GM12878 (cell line): Measurements from ENCODE around the gene SRP54. TPM values are rescaled to one million over a fixed set of nuclear protein-coding genes. Genes with fewer than 3 reads are reported as not detected.

Experiments
- ATAC-seq: fragments of 200-7000 bp; cut with Tn5 transposase; 3 replicates; pipeline ENCODE4 v1.9.1; 2020; ENCODE audit warnings: mild to moderate bottlenecking, moderate library complexity
- BruUV-seq: library from RNA; stranded (reverse); fragments of 400-500 nt; replicated peaks from 2 replicates; lab custom pipeline; 2021; lab: Mats Ljungman, UMichigan
- CTCF ChIA-PET: fragments of 300-600 bp; sonication (Branson Sonifier 250); formaldehyde crosslinking; extraction: SDS; loops from one replicate; lab custom pipeline; 2021; ENCODE audit warnings: inconsistent platforms; lab: Yijun Ruan, JAX
- POLR2A ChIA-PET: fragments of 350-600 bp; formaldehyde crosslinking; extraction: SDS; loops from one replicate; lab custom pipeline; 2021; ENCODE audit warnings: inconsistent platforms; lab: Charles Lee
- RAD21 ChIA-PET: fragments of 300-600 bp; sonication (Branson Sonifier 250); formaldehyde crosslinking; loops from one replicate; lab custom pipeline; 2023; ENCODE audit warnings: antibody characterized with exemption; ENCODE audit not compliant: unreplicated experiment; lab: Charles Lee
- SMC1A ChIA-PET: fragments of 300-600 bp; sonication (Branson Sonifier 250); formaldehyde crosslinking; loops from one replicate; lab custom pipeline; 2023; ENCODE audit not compliant: unreplicated experiment, uncharacterized antibody; lab: Charles Lee
- DNase-seq: peaks from one replicate; pipeline ENCODE4 v3.0.0-alpha.2; 2011; ENCODE audit warnings: low read depth, low spot score
- FAIRE-seq: peaks from 3 replicates; lab custom pipeline; 2011; peaks lifted over from hg19 to GRCh38; lab: Jason Lieb, UNC
- H2AFZ ChIP-seq: 2 replicates; pipeline ENCODE4 v1.6.0; 2011; ENCODE audit warnings: low read depth, low read length, control low read depth; ENCODE audit not compliant: control insufficient read depth
- H3K27ac ChIP-seq: 2 replicates; pipeline ENCODE4 v1.5.1; 2011; ENCODE audit warnings: control low read depth; ENCODE audit not compliant: control insufficient read depth, insufficient read depth
- H3K27me3 ChIP-seq, 2 experiments: replicated peaks in 1 of 2; 2 replicates each; pipeline versions ENCODE4 v1.6.0 to v1.6.1; 2011; ENCODE audit warnings: low read length in 1 of 2; ENCODE audit not compliant: control insufficient read depth in 2 of 2, insufficient read depth in 2 of 2
- H3K36me3 ChIP-seq, 2 experiments: 2 replicates each; pipeline ENCODE4 v1.5.1; 2011; ENCODE audit warnings: low read length in 1 of 2; ENCODE audit not compliant: control insufficient read depth in 2 of 2, insufficient read depth in 2 of 2
- H3K4me1 ChIP-seq: 2 replicates; pipeline ENCODE4 v1.6.1; 2011; ENCODE audit warnings: mild to moderate bottlenecking, low read length, moderate library complexity, mixed read lengths; ENCODE audit not compliant: control insufficient read depth, insufficient read depth
- H3K4me2 ChIP-seq: 2 replicates; pipeline ENCODE4 v1.6.0; 2011; ENCODE audit warnings: control low read depth; ENCODE audit not compliant: control insufficient read depth, insufficient read depth
- H3K4me3 ChIP-seq: fragments of 200-600 bp; sonication (generic); 2 replicates; pipeline ENCODE4 v1.5.1; 2016
- H3K79me2 ChIP-seq: 2 replicates; pipeline ENCODE4 v1.6.0; 2011; ENCODE audit warnings: low read length; ENCODE audit not compliant: control insufficient read depth, insufficient read depth
- H3K9ac ChIP-seq: 2 replicates; pipeline ENCODE4 v1.8.0; 2011; ENCODE audit warnings: low read length, control low read depth, mixed read lengths; ENCODE audit not compliant: control insufficient read depth, insufficient read depth
- H3K9me3 ChIP-seq: replicated peaks from 3 replicates; pipeline ENCODE4 v1.5.1; 2011; ENCODE audit warnings: mild to moderate bottlenecking, low read length; ENCODE audit not compliant: control insufficient read depth, insufficient read depth
- H4K20me1 ChIP-seq: 2 replicates; pipeline ENCODE4 v1.6.0; 2011; ENCODE audit not compliant: control insufficient read depth, insufficient read depth
- ATF3 ChIP-seq: IDR thresholded peaks from 2 replicates; pipeline ENCODE4 v1.6.1; 2011; ENCODE audit warnings: low read depth, mild to moderate bottlenecking, low read length, moderate library complexity, borderline replicate concordance; ENCODE audit errors: extremely low read depth
- BCL11A ChIP-seq: IDR thresholded peaks from 2 replicates; pipeline ENCODE4 v1.6.1; 2011; ENCODE audit warnings: low read depth, low read length
- CBFB ChIP-seq: IDR thresholded peaks from 2 replicates; pipeline ENCODE4 v1.6.1; 2016; ENCODE audit warnings: antibody characterized with exemption, low read depth
- EED ChIP-seq: sonication (generic); IDR thresholded peaks from 2 replicates; pipeline ENCODE4 v1.6.1; 2016; ENCODE audit warnings: antibody characterized with exemption, low read depth
- HCFC1 ChIP-seq: fragments of 150-350 bp; IDR thresholded peaks from 2 replicates; pipeline ENCODE4 v1.6.1; 2014; ENCODE audit warnings: low read length
- IRF5 ChIP-seq: fragments of 450-650 bp; IDR thresholded peaks from 2 replicates; pipeline ENCODE4 v1.6.1; 2017; ENCODE audit warnings: borderline replicate concordance
- LARP7 ChIP-seq: fragments of 450-650 bp; IDR thresholded peaks from 2 replicates; pipeline ENCODE4 v1.6.1; 2017; ENCODE audit warnings: mild to moderate bottlenecking
- NFYB ChIP-seq: IDR thresholded peaks from 2 replicates; pipeline ENCODE4 v1.6.1; 2011; ENCODE audit warnings: low read depth, mild to moderate bottlenecking, low read length, improper control_type of control experiment, moderate library complexity; ENCODE audit not compliant: insufficient read depth
- POU2F2 ChIP-seq: IDR thresholded peaks from 3 replicates; pipeline ENCODE4 v1.6.1; 2011; ENCODE audit warnings: low read depth, mild to moderate bottlenecking, low read length, borderline replicate concordance
- SMC3 ChIP-seq: IDR thresholded peaks from 2 replicates; pipeline ENCODE4 v1.6.1; 2011; ENCODE audit warnings: low read length, improper control_type of control experiment, borderline replicate concordance
- TARDBP ChIP-seq: IDR thresholded peaks from 2 replicates; pipeline ENCODE4 v1.6.1; 2016; ENCODE audit warnings: borderline replicate concordance
- ZBTB4 ChIP-seq: fragments of 450-650 bp; formaldehyde crosslinking; IDR thresholded peaks from 2 replicates; pipeline ENCODE4 v1.4.0; 2022; ENCODE audit warnings: mild to moderate bottlenecking, moderate library complexity
- WGBS: methylation state at CpG from one replicate; pipeline ENCODE4 v1.1.6; 2016; ENCODE audit warnings: low lambda C conversion rate; ENCODE audit not compliant: insufficient replicate concordance, insufficient coverage; ENCODE audit errors: missing lambda C conversion rate; 5-methylcytosine and 5-hydroxymethylcytosine counted together
- in situ Hi-C: fragments of 300-500 bp; cut with MboI; formaldehyde crosslinking; loops from 9 replicates; pipeline ENCODE4 v1.14.3; 2018; ENCODE audit warnings: mixed read lengths
- intact Hi-C: fragments of 100-400 bp; cut with micrococcal nuclease; formaldehyde crosslinking; loops from one replicate; pipeline ENCODE4 v1.14.2; 2022; ENCODE audit not compliant: unreplicated experiment
- polyA plus RNA-seq, 11 experiments: library from polyadenylated mRNA; depleted of rRNA in 4 of 11; unstranded in 6 of 11; stranded (reverse) in 5 of 11; fragments of >200 nt; fragmentation: Nextera tagmentation in 4 of 11; fragmentation: Illumina TruSeq in 1 of 11; extraction: Ambion mirVana in 4 of 11; extraction: Trizol in 1 of 11; gene quantifications; 1 replicate in 1 of 11; 2 replicates in 10 of 11; pipeline versions ENCODE4 v1.2.1 to v1.2.3, GENCODE V29; 2011 to 2016; ENCODE audit warnings: inconsistent platforms in 2 of 11, missing spikeins in 2 of 11, low read depth in 1 of 11
- total RNA-seq, 4 experiments: library from RNA; depleted of rRNA in 3 of 4; stranded (reverse); fragments of >200 nt in 3 of 4; fragmentation: Illumina TruSeq in 1 of 4; extraction: Trizol in 1 of 4; gene quantifications; 2 replicates each; pipeline versions ENCODE4 v1.2.1 to v1.2.3, GENCODE V29; 2013 to 2021

The SRP54 gene
- total and polyA plus RNA-seq, 10 of the 15 experiments (the other 5 are each of a cell fraction or from before 2014, with no cell fraction given), result 54.1 to 130 (median 72.3) TPM

GRCh38 chr14:34985740-34986139, 2.9 kb downstream of the SRP54 start:
- in situ Hi-C loops (no loop called here), intact Hi-C loops (no loop called here)
- ChIA-PET CTCF (interaction anchor here (1.2 kb wide), 1 partner anchor 26 kb away, joined by 3 read pairs; no protein-coding TSS in a partner anchor), RAD21 (no interaction called here), POLR2A (interaction anchor here (1.9 kb wide), 1 partner anchor 10 kb away, joined by 5 read pairs; no protein-coding TSS in a partner anchor), SMC1A (interaction anchor here (0.7 to 2.5 kb wide), 4 partner anchors 19 to 262 kb away, joined by 3 to 9 read pairs (median 3); no protein-coding TSS in a partner anchor)
- H3K9me3 ChIP-seq, result no peaks in the 10 kb centered on the region
- no peak for ATAC-seq
- H3K4me2 ChIP-seq, result peak overlapping the region; percentile 70
- WGBS, result 87% methylated on average over 3 of the region's 3 CpGs
- BruUV-seq, result no TSS peak
- peaks cover 90% of the 10 kb centered on the region for H3K79me2 ChIP-seq
- no peak for FAIRE-seq
- H3K4me1 ChIP-seq, result no peaks in the 10 kb centered on the region
- no peaks in the 10 kb centered on the region; the same call in 1 of the 2 replicates for H4K20me1 ChIP-seq
- no peaks in the 10 kb centered on the region for H3K36me3 ChIP-seq
- H3K4me3 ChIP-seq, result peak overlapping the region; percentile 89
- no peak overlapping the region for H3K9ac ChIP-seq
- TF ChIP-seq BCL11A (no peak), HCFC1 (no peak), ATF3 (no peak), ZBTB4 (CRISPR knock-in tag) (no peak), IRF5 (no peak), EED (no peak), LARP7 (no peak), SMC3 (no peak), TARDBP (no peak), CBFB (no peak), POU2F2 (no peak), NFYB (no peak)
- DNase-seq, result no peak
- no peak overlapping the region for H3K27ac ChIP-seq
- H2AFZ ChIP-seq, result no peak overlapping the region
- H3K27me3 ChIP-seq, result no peaks in the 10 kb centered on the region
